Spleen (tissue), 7 donors: ENCODE results near the gene ARVCF.
A peak's percentile ranks its signal among the peaks of the same experiment; 100 is the strongest.

Experiments
- POLR2A ChIP-seq, 3 donors: fragments of 450-650 bp; IDR thresholded peaks; one replicate each; pipeline ENCODE4 v1.5.1; 2017; ENCODE audit warnings: antibody characterized with exemption in 3 of 3, mild to moderate bottlenecking in 1 of 3
- POLR2AphosphoS5 ChIP-seq, 3 donors: sonication (generic); formaldehyde crosslinking; IDR thresholded peaks; one replicate each; pipeline ENCODE4 v1.5.1; 2017; ENCODE audit warnings: antibody characterized with exemption in 3 of 3
- TF ChIP-seq, protein P1 (sequence below), 11 experiments: fragments of 200-600 bp in 7 of 11; fragments of 450-650 bp in 4 of 11; sonication (generic) in 4 of 11; IDR thresholded peaks in 8 of 11; conservative IDR thresholded peaks in 3 of 11; 1 replicate in 7 of 11; 2 replicates in 4 of 11; pipeline versions ENCODE4 v1.4.0 to v1.8.0; 2016 to 2021; ENCODE audit warnings: antibody characterized with exemption in 11 of 11, inconsistent platforms in 4 of 11, mild to moderate bottlenecking in 1 of 11
- donor health status: DM: no; HTN: no; CAD: no; lungs with moderate emphysema.
- donor health status: DM: no; HTN: no; CAD: no.
- donor health status: DM: no; HTN: no; CAD: no.

DNA sequence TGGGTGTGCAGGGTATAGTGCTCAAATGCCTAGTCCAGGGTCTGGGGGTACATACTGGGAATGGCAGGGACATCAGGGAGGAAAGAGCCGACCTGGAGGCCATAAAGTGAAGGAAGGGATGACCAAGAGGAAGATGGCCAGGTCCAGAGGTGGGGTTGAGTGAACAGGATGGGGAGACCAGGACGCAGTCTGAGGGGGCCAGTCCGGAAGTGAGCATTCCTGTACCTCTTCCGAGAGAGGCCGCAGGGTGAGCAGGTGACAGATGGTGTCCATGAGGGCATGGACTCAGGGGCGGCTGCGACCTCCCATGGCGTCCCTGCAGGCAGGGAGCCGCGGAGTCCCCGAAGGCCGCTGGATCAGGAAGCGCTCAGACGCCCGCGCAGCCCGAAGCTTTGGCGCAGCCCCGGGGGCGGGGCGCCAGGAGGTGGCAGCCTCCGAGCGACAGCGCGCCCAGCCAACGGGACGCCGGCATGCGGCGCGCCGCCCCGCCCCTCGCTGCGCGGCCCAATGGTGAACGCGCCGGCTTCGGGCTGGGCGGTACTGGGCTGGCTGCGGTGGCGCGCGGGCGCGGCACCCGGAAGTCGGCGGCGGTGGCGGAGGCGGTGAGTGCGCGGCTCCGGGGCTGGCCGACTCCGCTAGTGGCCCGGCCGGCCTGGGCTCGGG is 4.0 kb upstream of the ARVCF start, which contains the start of gene TANGO2:
- TF ChIP-seq POLR2A (IDR thresholded peaks at IDR 0.05) (peak in 2 of 3 donors; percentile 54 to 70), POLR2AphosphoS5 (IDR thresholded peaks at IDR 0.05) (peak; percentile 91 to 93 (median 92))
- TF ChIP-seq, protein P1, sequence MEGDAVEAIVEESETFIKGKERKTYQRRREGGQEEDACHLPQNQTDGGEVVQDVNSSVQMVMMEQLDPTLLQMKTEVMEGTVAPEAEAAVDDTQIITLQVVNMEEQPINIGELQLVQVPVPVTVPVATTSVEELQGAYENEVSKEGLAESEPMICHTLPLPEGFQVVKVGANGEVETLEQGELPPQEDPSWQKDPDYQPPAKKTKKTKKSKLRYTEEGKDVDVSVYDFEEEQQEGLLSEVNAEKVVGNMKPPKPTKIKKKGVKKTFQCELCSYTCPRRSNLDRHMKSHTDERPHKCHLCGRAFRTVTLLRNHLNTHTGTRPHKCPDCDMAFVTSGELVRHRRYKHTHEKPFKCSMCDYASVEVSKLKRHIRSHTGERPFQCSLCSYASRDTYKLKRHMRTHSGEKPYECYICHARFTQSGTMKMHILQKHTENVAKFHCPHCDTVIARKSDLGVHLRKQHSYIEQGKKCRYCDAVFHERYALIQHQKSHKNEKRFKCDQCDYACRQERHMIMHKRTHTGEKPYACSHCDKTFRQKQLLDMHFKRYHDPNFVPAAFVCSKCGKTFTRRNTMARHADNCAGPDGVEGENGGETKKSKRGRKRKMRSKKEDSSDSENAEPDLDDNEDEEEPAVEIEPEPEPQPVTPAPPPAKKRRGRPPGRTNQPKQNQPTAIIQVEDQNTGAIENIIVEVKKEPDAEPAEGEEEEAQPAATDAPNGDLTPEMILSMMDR (IDR thresholded peaks at IDR 0.05 in 8 of 11, conservative IDR thresholded peaks at IDR 0.05 in 3 of 11), result peak in 2 of 11 experiments; percentile 11 to 17
